HepG2 (cell line): ENCODE measurements around the gene PPP1R16B.

Experiments
- GATAD2A ChIP-seq: IDR thresholded peaks from 2 replicates; pipeline ENCODE4 v1.6.1; 2016
- HDAC2 ChIP-seq: sonication (generic); formaldehyde crosslinking; IDR thresholded peaks from 2 replicates; pipeline ENCODE4 v1.4.0; 2020; ENCODE audit warnings: missing genetic modification reagents
- NFYB ChIP-seq: sonication (generic); formaldehyde crosslinking; IDR thresholded peaks from 2 replicates; pipeline ENCODE4 v1.4.0; 2020; ENCODE audit warnings: missing genetic modification reagents
- POLR2AphosphoS2 ChIP-seq: IDR thresholded peaks from 2 replicates; pipeline ENCODE4 v1.6.1; 2011; ENCODE audit warnings: low read depth, low read length, improper control_type of control experiment
- TF ChIP-seq, protein P1 (sequence below): sonication (generic); formaldehyde crosslinking; IDR thresholded peaks from 2 replicates; pipeline ENCODE4 v1.4.0; 2020; ENCODE audit warnings: mild to moderate bottlenecking, missing genetic modification reagents
- TF ChIP-seq, protein P2 (sequence below): sonication (generic); formaldehyde crosslinking; IDR thresholded peaks from 2 replicates; pipeline ENCODE4 v1.5.0; 2020; ENCODE audit warnings: mild to moderate bottlenecking, missing genetic modification reagents, moderate library complexity

DNA sequence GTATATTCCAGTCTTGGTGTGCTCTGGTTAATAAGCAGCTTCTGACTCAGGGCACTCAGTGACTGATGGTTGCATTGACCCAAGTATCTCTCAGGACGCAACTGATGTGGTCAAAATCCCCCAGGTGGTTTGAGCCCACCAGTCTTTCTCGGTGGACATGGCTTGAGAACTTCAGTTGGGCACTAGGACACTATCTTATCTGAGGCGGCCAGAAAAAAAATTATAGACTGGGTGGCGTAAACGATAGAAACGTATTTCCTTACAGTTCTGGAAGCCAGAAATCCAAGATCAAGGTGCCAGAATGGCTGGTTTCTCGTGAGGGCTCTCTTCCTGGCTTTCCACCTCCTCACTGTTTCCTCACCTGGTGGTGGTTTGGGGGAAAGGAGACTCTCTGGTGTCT lies 52.2 kb downstream of the PPP1R16B start:
- TF ChIP-seq GATAD2A (CRISPR knock-in tag): no peak
- no peak for TF ChIP-seq HDAC2
- TF ChIP-seq, protein P1, sequence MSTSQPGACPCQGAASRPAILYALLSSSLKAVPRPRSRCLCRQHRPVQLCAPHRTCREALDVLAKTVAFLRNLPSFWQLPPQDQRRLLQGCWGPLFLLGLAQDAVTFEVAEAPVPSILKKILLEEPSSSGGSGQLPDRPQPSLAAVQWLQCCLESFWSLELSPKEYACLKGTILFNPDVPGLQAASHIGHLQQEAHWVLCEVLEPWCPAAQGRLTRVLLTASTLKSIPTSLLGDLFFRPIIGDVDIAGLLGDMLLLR (CRISPR knock-in tag): no peak
- TF ChIP-seq NFYB (CRISPR knock-in tag): no peak
- no peak for TF ChIP-seq POLR2AphosphoS2
- TF ChIP-seq, protein P2, sequence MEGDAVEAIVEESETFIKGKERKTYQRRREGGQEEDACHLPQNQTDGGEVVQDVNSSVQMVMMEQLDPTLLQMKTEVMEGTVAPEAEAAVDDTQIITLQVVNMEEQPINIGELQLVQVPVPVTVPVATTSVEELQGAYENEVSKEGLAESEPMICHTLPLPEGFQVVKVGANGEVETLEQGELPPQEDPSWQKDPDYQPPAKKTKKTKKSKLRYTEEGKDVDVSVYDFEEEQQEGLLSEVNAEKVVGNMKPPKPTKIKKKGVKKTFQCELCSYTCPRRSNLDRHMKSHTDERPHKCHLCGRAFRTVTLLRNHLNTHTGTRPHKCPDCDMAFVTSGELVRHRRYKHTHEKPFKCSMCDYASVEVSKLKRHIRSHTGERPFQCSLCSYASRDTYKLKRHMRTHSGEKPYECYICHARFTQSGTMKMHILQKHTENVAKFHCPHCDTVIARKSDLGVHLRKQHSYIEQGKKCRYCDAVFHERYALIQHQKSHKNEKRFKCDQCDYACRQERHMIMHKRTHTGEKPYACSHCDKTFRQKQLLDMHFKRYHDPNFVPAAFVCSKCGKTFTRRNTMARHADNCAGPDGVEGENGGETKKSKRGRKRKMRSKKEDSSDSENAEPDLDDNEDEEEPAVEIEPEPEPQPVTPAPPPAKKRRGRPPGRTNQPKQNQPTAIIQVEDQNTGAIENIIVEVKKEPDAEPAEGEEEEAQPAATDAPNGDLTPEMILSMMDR (CRISPR knock-in tag): no peak
